GM12801 (cell line): Measurements from ENCODE around the gene OR6N2.

ENCODE experiments used
- TF ChIP-seq, protein P1 (sequence below): IDR thresholded peaks from one replicate; pipeline ENCODE4 v1.5.1; 2011; ENCODE audit warnings: control low read depth; ENCODE audit not compliant: insufficient read length; ENCODE audit errors: extremely low read depth

Gene OR6N2

GRCh38 chr1:158781104-158781503 is at the start of gene OR6N2:
Gene OR6N2 (minus strand): TSS chr1:158781204. CDS start chr1:158777635, 3,569 bp downstream.
- TF ChIP-seq, protein P1, sequence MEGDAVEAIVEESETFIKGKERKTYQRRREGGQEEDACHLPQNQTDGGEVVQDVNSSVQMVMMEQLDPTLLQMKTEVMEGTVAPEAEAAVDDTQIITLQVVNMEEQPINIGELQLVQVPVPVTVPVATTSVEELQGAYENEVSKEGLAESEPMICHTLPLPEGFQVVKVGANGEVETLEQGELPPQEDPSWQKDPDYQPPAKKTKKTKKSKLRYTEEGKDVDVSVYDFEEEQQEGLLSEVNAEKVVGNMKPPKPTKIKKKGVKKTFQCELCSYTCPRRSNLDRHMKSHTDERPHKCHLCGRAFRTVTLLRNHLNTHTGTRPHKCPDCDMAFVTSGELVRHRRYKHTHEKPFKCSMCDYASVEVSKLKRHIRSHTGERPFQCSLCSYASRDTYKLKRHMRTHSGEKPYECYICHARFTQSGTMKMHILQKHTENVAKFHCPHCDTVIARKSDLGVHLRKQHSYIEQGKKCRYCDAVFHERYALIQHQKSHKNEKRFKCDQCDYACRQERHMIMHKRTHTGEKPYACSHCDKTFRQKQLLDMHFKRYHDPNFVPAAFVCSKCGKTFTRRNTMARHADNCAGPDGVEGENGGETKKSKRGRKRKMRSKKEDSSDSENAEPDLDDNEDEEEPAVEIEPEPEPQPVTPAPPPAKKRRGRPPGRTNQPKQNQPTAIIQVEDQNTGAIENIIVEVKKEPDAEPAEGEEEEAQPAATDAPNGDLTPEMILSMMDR: no peak

- TF ChIP-seq, protein P1: no peak
Observed at GRCh38 chr1:158830074-158830677, 49.2 kb upstream of the OR6N2 start.

DNA sequence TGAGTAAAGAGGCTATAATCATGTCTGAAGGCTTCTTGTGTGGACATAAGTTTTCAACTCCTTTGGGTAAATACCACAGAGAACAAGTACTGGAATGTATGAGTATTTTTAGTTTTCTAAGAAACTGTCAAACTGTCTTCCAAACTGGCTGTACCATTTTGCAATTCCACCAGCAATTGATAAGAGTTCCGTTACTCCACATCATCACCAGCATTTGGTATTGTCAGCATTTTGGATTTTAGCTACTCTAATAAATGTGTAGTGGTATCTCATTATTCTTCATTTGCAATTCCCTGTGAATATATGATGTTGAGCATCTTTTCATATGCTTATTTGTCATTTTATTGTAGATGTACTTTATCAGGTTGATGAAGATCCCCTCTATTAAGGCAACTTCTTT is 40.7 kb upstream of the OR6N2 start:
- TF ChIP-seq, protein P1: no peak

GRCh38 chr1:158819461-158820443 is 38.7 kb upstream of the OR6N2 start:
- TF ChIP-seq, protein P1: no peak

GRCh38 chr1:158818975-158819431 is 38.0 kb upstream of the OR6N2 start:
- TF ChIP-seq, protein P1: no peak

GRCh38 chr1:158818560-158818959 is 37.6 kb upstream of the OR6N2 start:
- TF ChIP-seq, protein P1: no peak

DNA sequence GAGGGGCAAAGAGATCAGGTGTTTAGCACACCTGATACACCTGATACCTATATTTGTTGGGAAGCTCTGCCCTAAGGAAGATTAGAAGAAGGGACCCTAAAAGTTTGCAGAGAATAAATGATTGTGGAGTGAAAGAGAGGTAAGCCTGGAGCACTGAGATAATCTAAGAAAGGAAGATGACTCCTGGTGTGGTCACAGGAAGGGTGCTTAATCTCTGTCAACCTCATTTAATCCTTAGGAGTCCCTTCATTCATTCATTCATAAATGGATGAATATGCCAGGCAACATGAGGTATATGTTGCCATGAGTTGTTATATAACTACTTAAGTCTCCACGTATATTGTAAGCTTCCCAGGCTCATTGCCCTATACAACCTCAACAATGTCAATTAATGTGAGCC is 34.0 kb upstream of the OR6N2 start:
- TF ChIP-seq, protein P1: no peak
